Left colon (tissue), 2 donors: Measurements from ENCODE around the gene TWNK. TPM values are rescaled to one million over a fixed set of nuclear protein-coding genes. Genes with fewer than 3 reads are reported as not detected.
A peak's percentile ranks its signal among the peaks of the same experiment; 100 is the strongest.

Source experiments
- ATAC-seq: fragments of 200-7000 bp; cut with Tn5 transposase; one replicate; pipeline ENCODE4 v1.9.1; 2020; ENCODE audit warnings: mild to moderate bottlenecking, moderate library complexity
- DNase-seq, 2 donors: peaks; one replicate each; pipeline ENCODE4 v3.0.0-alpha.2; 2020
- intact Hi-C, 2 donors: fragments of 100-400 bp; cut with DNase I in 1 of 2; cut with micrococcal nuclease in 1 of 2; formaldehyde crosslinking; loops; one replicate each; pipeline versions ENCODE4 v1.11.2 to v1.14.0; 2022; cut with DNase I, micrococcal nuclease
- total RNA-seq, 2 donors: library from RNA; stranded (reverse); fragmentation: NEBNext Ultra II Directional; extraction: Animal tissue kit (Norgen Biotek cat#: 25700); gene quantifications; one replicate each; pipeline ENCODE4 v1.2.1, GENCODE V29; 2021
- donor health status: DM: no; HTN: no; CAD: no.
- donor health status: DM: yes; HTN: yes; CAD: no.

The TWNK gene
- total RNA-seq, 2 donors from 2014 or later: 3.7 to 5.8 TPM

GRCh38 chr10:100986623-100986951 is 756 bp upstream of the TWNK start:
- ATAC-seq (peak; percentile 18), DNase-seq (peak in 1 of 2 donors; percentile 34)
- intact Hi-C loops: no loop called here

GRCh38 chr10:100987685-100988049 is 324 bp downstream of the TWNK start:
- DNase-seq (no peak), ATAC-seq (no peak)
- intact Hi-C loops: no loop called here

- DNase-seq (no peak), ATAC-seq (no peak)
- intact Hi-C loops: no loop called here
Observed at GRCh38 chr10:100988166-100988565, 823 bp downstream of the TWNK start.

- ATAC-seq (no peak), DNase-seq (no peak)
- intact Hi-C loops: no loop called here
Observed at GRCh38 chr10:100989088-100989487, 1.7 kb downstream of the TWNK start.

GRCh38 chr10:100993986-100994708 is 6.8 kb downstream of the TWNK start:
- ATAC-seq: no peak
- intact Hi-C loops: no loop called here
- no peak for DNase-seq

GRCh38 chr10:100995181-100995580 is 7.8 kb downstream of the TWNK start:
- intact Hi-C loops: no loop called here
- ATAC-seq (no peak), DNase-seq (peak in 1 of 2 donors; percentile 27)

GRCh38 chr10:100996678-100997359 is 9.5 kb downstream of the TWNK start:
- peak; percentile 58 to 65 for DNase-seq
- intact Hi-C loops: no loop called here
- peak; percentile 35 for ATAC-seq

GRCh38 chr10:100997360-100998182 is 10.2 kb downstream of the TWNK start:
- DNase-seq: peak; percentile 85 to 87
- intact Hi-C loops: no loop called here
- peak; percentile 63 for ATAC-seq

GRCh38 chr10:100998183-100998990 is 11.0 kb downstream of the TWNK start:
- DNase-seq: peak; percentile 92 to 93
- peak; percentile 60 for ATAC-seq
- intact Hi-C loops: no loop called here

GRCh38 chr10:100998991-100999741 is 11.8 kb downstream of the TWNK start:
- intact Hi-C loops: no loop called here
- ATAC-seq (peak; percentile 57), DNase-seq (peak; percentile 76 to 85)

- ATAC-seq (no peak), DNase-seq (no peak)
- intact Hi-C loops: no loop called here
Observed at GRCh38 chr10:100999742-101000126, 12.4 kb downstream of the TWNK start, which contains the start of gene LZTS2. Gene LZTS2, plus strand, starts transcription at chr10:100999808. Its CDS starts 2,731 bp downstream, at chr10:101002539.

GRCh38 chr10:101000127-101000914 is 13.0 kb downstream of the TWNK start:
- DNase-seq (peak; percentile 42), ATAC-seq (no peak)
- intact Hi-C loops: no loop called here

- ATAC-seq: no peak
- DNase-seq: peak; percentile 67 to 89
- intact Hi-C loops: no loop called here
Observed at GRCh38 chr10:101000915-101001658, 13.7 kb downstream of the TWNK start.

- DNase-seq: no peak
- ATAC-seq: no peak
Observed at GRCh38 chr10:101001659-101002035, 14.3 kb downstream of the TWNK start.

GRCh38 chr10:101002456-101002855 is 15.1 kb downstream of the TWNK start:
- DNase-seq (no peak), ATAC-seq (no peak)
- intact Hi-C loops: no loop called here

More at GRCh38 chr10:101001659-101002035, 14.3 kb downstream of the TWNK start:
- intact Hi-C loops: no loop called here

GRCh38 chr10:101003639-101004206 is 16.4 kb downstream of the TWNK start:
- DNase-seq (no peak), ATAC-seq (no peak)

More at GRCh38 chr10:101003639-101004206, 16.4 kb downstream of the TWNK start:
- intact Hi-C loops: no loop called here
